GM23338 (cell line): Measurements from ENCODE around the gene BBX.

Source experiments
- CREB1 ChIP-seq: fragments of 250-450 bp; sonication (Bioruptor Pico); IDR thresholded peaks from 2 replicates; pipeline ENCODE4 v1.5.0; 2020; ENCODE audit warnings: low read depth, mild to moderate bottlenecking, moderate library complexity
- CTCF ChIP-seq, 2 experiments: fragments of 200-600 bp in 1 of 2; sonication (generic) in 1 of 2; conservative IDR thresholded peaks; 2 replicates each; pipeline versions ENCODE4 v1.5.1 to v1.6.1; 2016 to 2017; ENCODE audit warnings: antibody characterized with exemption in 2 of 2, low read depth in 2 of 2, mild to moderate bottlenecking in 2 of 2, moderate library complexity in 1 of 2
- ETS1 ChIP-seq: IDR thresholded peaks from 2 replicates; pipeline ENCODE4 v1.6.1; 2016; ENCODE audit warnings: antibody characterized with exemption
- EZH2 ChIP-seq: fragments of 200-600 bp; sonication (generic); IDR thresholded peaks from one replicate; pipeline ENCODE4 v1.8.0; 2017; ENCODE audit warnings: antibody characterized with exemption, mild to moderate bottlenecking, low read depth; ENCODE audit not compliant: unreplicated experiment
- EZH2phosphoT487 ChIP-seq: fragments of 200-600 bp; sonication (generic); IDR thresholded peaks from one replicate; pipeline ENCODE4 v1.8.1; 2018; ENCODE audit warnings: antibody characterized with exemption; ENCODE audit not compliant: unreplicated experiment
- JUNB ChIP-seq: IDR thresholded peaks from one replicate; pipeline ENCODE4 v1.6.1; 2016; ENCODE audit warnings: antibody characterized with exemption; ENCODE audit not compliant: unreplicated experiment
- POLR2AphosphoS5 ChIP-seq: IDR thresholded peaks from 2 replicates; pipeline ENCODE4 v1.6.1; 2016; ENCODE audit warnings: antibody characterized with exemption, low read depth
- STAT1 ChIP-seq: IDR thresholded peaks from one replicate; pipeline ENCODE4 v1.6.1; 2016; ENCODE audit warnings: antibody characterized with exemption; ENCODE audit not compliant: unreplicated experiment
- ZNF114 ChIP-seq: fragments of 250-450 bp; sonication (Bioruptor Pico); IDR thresholded peaks from 2 replicates; pipeline ENCODE4 v1.5.0; 2020; ENCODE audit warnings: mild to moderate bottlenecking, moderate library complexity
- TF ChIP-seq, protein P1 (sequence below): IDR thresholded peaks from one replicate; pipeline ENCODE4 v1.6.1; 2018; ENCODE audit warnings: antibody characterized with exemption; ENCODE audit not compliant: unreplicated experiment
- TF ChIP-seq, protein P2 (sequence below): fragments of 250-450 bp; sonication (Bioruptor Pico); IDR thresholded peaks from 2 replicates; pipeline ENCODE4 v1.5.0; 2020; ENCODE audit warnings: mild to moderate bottlenecking, moderate library complexity

DNA sequence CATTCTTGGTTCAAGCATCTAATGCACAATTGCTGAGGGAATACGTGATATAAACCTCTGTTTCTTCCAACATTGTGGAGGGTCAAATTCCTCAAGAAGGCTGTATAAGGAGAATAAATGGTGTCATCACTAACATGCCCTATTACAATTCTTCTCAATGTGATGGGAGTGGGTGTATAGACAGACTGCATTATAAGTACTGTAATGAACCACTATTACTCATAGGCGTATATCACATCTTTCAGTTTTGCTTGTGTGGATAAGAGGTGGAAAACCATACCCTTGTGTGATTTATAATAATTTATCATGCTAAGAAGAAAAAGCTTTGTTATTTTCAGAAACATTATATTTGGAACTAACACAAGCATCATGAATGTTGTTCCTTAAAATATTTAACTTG lies 35.3 kb upstream of the BBX start:
- TF ChIP-seq CTCF (conservative IDR thresholded peaks at IDR 0.05; ENCODE audit: low read depth in 2 of 2) (no peak), EZH2 (no peak), STAT1 (no peak), JUNB (no peak), POLR2AphosphoS5 (no peak), EZH2phosphoT487 (no peak), CREB1 (CRISPR knock-in tag) (no peak), ETS1 (no peak), ZNF114 (CRISPR knock-in tag) (no peak)
- TF ChIP-seq, protein P1, sequence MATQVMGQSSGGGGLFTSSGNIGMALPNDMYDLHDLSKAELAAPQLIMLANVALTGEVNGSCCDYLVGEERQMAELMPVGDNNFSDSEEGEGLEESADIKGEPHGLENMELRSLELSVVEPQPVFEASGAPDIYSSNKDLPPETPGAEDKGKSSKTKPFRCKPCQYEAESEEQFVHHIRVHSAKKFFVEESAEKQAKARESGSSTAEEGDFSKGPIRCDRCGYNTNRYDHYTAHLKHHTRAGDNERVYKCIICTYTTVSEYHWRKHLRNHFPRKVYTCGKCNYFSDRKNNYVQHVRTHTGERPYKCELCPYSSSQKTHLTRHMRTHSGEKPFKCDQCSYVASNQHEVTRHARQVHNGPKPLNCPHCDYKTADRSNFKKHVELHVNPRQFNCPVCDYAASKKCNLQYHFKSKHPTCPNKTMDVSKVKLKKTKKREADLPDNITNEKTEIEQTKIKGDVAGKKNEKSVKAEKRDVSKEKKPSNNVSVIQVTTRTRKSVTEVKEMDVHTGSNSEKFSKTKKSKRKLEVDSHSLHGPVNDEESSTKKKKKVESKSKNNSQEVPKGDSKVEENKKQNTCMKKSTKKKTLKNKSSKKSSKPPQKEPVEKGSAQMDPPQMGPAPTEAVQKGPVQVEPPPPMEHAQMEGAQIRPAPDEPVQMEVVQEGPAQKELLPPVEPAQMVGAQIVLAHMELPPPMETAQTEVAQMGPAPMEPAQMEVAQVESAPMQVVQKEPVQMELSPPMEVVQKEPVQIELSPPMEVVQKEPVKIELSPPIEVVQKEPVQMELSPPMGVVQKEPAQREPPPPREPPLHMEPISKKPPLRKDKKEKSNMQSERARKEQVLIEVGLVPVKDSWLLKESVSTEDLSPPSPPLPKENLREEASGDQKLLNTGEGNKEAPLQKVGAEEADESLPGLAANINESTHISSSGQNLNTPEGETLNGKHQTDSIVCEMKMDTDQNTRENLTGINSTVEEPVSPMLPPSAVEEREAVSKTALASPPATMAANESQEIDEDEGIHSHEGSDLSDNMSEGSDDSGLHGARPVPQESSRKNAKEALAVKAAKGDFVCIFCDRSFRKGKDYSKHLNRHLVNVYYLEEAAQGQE = no peak
- TF ChIP-seq, protein P2, sequence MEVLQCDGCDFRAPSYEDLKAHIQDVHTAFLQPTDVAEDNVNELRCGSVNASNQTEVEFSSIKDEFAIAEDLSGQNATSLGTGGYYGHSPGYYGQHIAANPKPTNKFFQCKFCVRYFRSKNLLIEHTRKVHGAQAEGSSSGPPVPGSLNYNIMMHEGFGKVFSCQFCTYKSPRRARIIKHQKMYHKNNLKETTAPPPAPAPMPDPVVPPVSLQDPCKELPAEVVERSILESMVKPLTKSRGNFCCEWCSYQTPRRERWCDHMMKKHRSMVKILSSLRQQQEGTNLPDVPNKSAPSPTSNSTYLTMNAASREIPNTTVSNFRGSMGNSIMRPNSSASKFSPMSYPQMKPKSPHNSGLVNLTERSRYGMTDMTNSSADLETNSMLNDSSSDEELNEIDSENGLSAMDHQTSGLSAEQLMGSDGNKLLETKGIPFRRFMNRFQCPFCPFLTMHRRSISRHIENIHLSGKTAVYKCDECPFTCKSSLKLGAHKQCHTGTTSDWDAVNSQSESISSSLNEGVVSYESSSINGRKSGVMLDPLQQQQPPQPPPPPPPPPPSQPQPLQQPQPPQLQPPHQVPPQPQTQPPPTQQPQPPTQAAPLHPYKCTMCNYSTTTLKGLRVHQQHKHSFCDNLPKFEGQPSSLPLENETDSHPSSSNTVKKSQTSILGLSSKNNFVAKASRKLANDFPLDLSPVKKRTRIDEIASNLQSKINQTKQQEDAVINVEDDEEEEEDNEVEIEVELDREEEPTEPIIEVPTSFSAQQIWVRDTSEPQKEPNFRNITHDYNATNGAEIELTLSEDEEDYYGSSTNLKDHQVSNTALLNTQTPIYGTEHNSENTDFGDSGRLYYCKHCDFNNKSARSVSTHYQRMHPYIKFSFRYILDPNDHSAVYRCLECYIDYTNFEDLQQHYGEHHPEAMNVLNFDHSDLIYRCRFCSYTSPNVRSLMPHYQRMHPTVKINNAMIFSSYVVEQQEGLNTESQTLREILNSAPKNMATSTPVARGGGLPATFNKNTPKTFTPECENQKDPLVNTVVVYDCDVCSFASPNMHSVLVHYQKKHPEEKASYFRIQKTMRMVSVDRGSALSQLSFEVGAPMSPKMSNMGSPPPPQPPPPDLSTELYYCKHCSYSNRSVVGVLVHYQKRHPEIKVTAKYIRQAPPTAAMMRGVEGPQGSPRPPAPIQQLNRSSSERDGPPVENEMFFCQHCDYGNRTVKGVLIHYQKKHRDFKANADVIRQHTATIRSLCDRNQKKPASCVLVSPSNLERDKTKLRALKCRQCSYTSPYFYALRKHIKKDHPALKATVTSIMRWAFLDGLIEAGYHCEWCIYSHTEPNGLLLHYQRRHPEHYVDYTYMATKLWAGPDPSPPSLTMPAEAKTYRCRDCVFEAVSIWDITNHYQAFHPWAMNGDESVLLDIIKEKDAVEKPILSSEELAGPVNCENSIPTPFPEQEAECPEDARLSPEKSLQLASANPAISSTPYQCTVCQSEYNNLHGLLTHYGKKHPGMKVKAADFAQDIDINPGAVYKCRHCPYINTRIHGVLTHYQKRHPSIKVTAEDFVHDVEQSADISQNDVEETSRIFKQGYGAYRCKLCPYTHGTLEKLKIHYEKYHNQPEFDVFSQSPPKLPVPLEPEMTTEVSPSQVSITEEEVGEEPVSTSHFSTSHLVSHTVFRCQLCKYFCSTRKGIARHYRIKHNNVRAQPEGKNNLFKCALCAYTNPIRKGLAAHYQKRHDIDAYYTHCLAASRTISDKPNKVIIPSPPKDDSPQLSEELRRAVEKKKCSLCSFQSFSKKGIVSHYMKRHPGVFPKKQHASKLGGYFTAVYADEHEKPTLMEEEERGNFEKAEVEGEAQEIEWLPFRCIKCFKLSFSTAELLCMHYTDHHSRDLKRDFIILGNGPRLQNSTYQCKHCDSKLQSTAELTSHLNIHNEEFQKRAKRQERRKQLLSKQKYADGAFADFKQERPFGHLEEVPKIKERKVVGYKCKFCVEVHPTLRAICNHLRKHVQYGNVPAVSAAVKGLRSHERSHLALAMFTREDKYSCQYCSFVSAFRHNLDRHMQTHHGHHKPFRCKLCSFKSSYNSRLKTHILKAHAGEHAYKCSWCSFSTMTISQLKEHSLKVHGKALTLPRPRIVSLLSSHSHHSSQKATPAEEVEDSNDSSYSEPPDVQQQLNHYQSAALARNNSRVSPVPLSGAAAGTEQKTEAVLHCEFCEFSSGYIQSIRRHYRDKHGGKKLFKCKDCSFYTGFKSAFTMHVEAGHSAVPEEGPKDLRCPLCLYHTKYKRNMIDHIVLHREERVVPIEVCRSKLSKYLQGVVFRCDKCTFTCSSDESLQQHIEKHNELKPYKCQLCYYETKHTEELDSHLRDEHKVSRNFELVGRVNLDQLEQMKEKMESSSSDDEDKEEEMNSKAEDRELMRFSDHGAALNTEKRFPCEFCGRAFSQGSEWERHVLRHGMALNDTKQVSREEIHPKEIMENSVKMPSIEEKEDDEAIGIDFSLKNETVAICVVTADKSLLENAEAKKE (CRISPR knock-in tag) = no peak
